Stomach (tissue), 4 donors: ENCODE results near the gene SLC44A1.

Experiments used
- POLR2A ChIP-seq, 4 donors: fragments of 450-650 bp; IDR thresholded peaks; one replicate each; pipeline ENCODE4 v1.6.1; 2016; ENCODE audit warnings: antibody characterized with exemption in 4 of 4, control low read depth in 2 of 4, mild to moderate bottlenecking in 1 of 4, moderate library complexity in 1 of 4
- POLR2AphosphoS5 ChIP-seq, 3 donors: sonication (generic); formaldehyde crosslinking; IDR thresholded peaks; one replicate each; pipeline ENCODE4 v1.6.1; 2016; ENCODE audit warnings: antibody characterized with exemption in 3 of 3
- TF ChIP-seq, protein P1 (sequence below), 7 experiments: fragments of 450-650 bp in 4 of 7; fragments of 200-600 bp in 3 of 7; sonication (generic) in 3 of 7; IDR thresholded peaks; one replicate each; pipeline ENCODE4 v1.5.1; 2016 to 2019; ENCODE audit warnings: antibody characterized with exemption in 7 of 7, control low read depth in 2 of 7, mild to moderate bottlenecking in 1 of 7

DNA sequence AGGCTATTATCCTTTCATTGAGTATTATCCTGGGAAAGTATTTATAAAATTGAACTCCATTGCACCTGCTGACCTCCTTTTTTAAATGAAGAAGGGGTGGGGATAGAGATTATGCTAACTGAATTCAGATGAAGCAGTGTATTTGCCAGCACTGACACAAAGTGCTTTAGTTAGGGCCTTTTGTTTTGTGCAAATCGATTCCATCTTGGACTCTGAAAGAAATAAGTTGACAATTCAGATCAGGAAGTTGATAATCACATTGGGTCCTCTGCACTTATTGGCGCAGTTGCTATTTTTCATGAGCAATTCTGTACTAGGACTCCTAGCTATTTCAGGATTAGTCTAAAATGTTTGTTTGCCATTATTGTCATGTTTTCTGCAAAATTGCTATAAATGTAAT, 101.8 kb downstream of the SLC44A1 start:
- TF ChIP-seq, protein P1, sequence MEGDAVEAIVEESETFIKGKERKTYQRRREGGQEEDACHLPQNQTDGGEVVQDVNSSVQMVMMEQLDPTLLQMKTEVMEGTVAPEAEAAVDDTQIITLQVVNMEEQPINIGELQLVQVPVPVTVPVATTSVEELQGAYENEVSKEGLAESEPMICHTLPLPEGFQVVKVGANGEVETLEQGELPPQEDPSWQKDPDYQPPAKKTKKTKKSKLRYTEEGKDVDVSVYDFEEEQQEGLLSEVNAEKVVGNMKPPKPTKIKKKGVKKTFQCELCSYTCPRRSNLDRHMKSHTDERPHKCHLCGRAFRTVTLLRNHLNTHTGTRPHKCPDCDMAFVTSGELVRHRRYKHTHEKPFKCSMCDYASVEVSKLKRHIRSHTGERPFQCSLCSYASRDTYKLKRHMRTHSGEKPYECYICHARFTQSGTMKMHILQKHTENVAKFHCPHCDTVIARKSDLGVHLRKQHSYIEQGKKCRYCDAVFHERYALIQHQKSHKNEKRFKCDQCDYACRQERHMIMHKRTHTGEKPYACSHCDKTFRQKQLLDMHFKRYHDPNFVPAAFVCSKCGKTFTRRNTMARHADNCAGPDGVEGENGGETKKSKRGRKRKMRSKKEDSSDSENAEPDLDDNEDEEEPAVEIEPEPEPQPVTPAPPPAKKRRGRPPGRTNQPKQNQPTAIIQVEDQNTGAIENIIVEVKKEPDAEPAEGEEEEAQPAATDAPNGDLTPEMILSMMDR (IDR thresholded peaks at IDR 0.05) = no peak
- TF ChIP-seq POLR2A (IDR thresholded peaks at IDR 0.05) (no peak), POLR2AphosphoS5 (IDR thresholded peaks at IDR 0.05) (no peak)
